Neural cell (in vitro differentiated cells): ENCODE measurements around the gene PDGFA.

Source experiments
- CTCF ChIP-seq: fragments of 450-650 bp; IDR thresholded peaks from 2 replicates; pipeline ENCODE4 v1.5.1; 2014; ENCODE audit warnings: antibody characterized with exemption, mild to moderate bottlenecking, moderate library complexity; ENCODE audit not compliant: poor library complexity, severe bottlenecking
- EP300 ChIP-seq: fragments of 450-650 bp; conservative IDR thresholded peaks from 2 replicates; pipeline ENCODE4 v1.6.1; 2014; ENCODE audit warnings: antibody characterized with exemption, mild to moderate bottlenecking, moderate library complexity; ENCODE audit not compliant: poor library complexity, severe bottlenecking
- EZH2 ChIP-seq: fragments of 200-600, 300-800 bp; shearing (Covaris generic), sonication (generic); IDR thresholded peaks from 2 replicates; pipeline ENCODE4 v1.6.1; 2014; ENCODE audit warnings: antibody characterized with exemption, low read length, borderline replicate concordance, mild to moderate bottlenecking; ENCODE audit not compliant: insufficient read depth, poor library complexity, severe bottlenecking
- POLR2AphosphoS5 ChIP-seq: IDR thresholded peaks from 2 replicates; pipeline ENCODE4 v1.6.1; 2012
- RAD21 ChIP-seq: fragments of 450-650 bp; conservative IDR thresholded peaks from 2 replicates; pipeline ENCODE4 v1.6.1; 2014; ENCODE audit warnings: antibody characterized with exemption, mild to moderate bottlenecking, moderate library complexity
- REST ChIP-seq: IDR thresholded peaks from 2 replicates; pipeline ENCODE4 v1.6.1; 2012; ENCODE audit warnings: borderline replicate concordance
- TAF1 ChIP-seq: IDR thresholded peaks from 2 replicates; pipeline ENCODE4 v1.6.1; 2012; ENCODE audit warnings: low read depth

- TF ChIP-seq CTCF, result no peak
- TF ChIP-seq EP300, result no peak
- TF ChIP-seq POLR2AphosphoS5, result no peak
- TF ChIP-seq TAF1, result no peak
- no peak for TF ChIP-seq EZH2
- TF ChIP-seq RAD21, result no peak
- TF ChIP-seq REST, result no peak
These were observed 14.5 kb downstream of the PDGFA start for GRCh38 chr7:505171-505570.
